GM18951 (cell line): ENCODE measurements around the gene MLXIPL.
"Not testable (repeated sequence)": the region's sequence is repeated elsewhere in the genome, so short reads cannot be mapped to it uniquely, and the experiment has no call there.

ENCODE experiments used
- POLR2A ChIP-seq: IDR thresholded peaks from 4 replicates; pipeline ENCODE4 v1.6.1; 2011; ENCODE audit warnings: mild to moderate bottlenecking; ENCODE audit not compliant: insufficient read length, insufficient read depth; ENCODE audit errors: extremely low read depth
- in situ Hi-C: fragments of 300-500 bp; cut with MboI; formaldehyde crosslinking; loops from one replicate; pipeline ENCODE4 v1.12.0; 2022; ENCODE audit warnings: low sequenced_read_pairs, mixed read lengths, inconsistent platforms; ENCODE audit not compliant: unreplicated experiment

MLXIPL gene, protein sequence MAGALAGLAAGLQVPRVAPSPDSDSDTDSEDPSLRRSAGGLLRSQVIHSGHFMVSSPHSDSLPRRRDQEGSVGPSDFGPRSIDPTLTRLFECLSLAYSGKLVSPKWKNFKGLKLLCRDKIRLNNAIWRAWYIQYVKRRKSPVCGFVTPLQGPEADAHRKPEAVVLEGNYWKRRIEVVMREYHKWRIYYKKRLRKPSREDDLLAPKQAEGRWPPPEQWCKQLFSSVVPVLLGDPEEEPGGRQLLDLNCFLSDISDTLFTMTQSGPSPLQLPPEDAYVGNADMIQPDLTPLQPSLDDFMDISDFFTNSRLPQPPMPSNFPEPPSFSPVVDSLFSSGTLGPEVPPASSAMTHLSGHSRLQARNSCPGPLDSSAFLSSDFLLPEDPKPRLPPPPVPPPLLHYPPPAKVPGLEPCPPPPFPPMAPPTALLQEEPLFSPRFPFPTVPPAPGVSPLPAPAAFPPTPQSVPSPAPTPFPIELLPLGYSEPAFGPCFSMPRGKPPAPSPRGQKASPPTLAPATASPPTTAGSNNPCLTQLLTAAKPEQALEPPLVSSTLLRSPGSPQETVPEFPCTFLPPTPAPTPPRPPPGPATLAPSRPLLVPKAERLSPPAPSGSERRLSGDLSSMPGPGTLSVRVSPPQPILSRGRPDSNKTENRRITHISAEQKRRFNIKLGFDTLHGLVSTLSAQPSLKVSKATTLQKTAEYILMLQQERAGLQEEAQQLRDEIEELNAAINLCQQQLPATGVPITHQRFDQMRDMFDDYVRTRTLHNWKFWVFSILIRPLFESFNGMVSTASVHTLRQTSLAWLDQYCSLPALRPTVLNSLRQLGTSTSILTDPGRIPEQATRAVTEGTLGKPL

DNA sequence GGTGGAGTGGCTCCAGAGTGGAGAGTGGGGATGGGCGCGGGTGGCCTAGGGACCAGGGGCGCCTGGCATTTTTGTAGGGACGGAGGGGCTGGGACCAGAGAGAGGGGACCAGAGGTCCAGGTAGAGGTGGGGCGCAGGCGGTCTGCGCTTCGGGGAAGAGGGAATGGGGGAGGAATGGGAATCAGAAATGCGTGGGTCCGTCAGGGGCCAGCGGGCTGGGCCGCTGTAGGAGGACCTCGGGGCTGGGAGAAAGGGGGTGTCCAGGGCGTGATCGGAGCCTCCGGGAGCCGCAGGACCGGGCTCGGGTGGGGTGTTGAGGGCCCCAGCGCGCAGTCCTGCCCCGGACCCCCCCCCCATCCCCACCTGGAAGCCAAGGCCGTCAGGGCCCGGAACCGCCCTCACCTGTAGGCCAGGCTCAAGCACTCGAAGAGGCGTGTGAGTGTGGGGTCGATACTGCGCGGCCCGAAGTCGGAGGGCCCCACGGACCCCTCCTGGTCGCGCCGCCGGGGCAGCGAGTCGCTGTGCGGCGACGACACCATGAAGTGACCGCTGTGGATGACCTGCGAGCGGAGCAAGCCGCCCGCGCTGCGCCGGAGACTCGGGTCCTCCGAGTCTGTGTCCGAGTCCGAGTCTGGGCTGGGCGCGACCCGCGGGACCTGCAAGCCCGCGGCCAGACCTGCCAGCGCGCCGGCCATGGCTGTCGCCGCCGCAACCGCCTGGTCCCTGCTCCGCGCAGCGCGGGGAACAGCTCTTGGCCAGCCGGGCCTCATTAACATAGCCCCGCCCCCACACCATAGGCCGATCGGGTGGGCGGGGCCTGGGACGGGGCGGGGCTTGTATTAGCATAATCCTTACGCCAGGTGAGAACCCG is at the start of gene MLXIPL:
Gene MLXIPL, minus strand, starts transcription at position 725 of the 871 bp plus-strand sequence. Its CDS starts 30 bp downstream, at position 695.
- no peak for TF ChIP-seq POLR2A

DNA sequence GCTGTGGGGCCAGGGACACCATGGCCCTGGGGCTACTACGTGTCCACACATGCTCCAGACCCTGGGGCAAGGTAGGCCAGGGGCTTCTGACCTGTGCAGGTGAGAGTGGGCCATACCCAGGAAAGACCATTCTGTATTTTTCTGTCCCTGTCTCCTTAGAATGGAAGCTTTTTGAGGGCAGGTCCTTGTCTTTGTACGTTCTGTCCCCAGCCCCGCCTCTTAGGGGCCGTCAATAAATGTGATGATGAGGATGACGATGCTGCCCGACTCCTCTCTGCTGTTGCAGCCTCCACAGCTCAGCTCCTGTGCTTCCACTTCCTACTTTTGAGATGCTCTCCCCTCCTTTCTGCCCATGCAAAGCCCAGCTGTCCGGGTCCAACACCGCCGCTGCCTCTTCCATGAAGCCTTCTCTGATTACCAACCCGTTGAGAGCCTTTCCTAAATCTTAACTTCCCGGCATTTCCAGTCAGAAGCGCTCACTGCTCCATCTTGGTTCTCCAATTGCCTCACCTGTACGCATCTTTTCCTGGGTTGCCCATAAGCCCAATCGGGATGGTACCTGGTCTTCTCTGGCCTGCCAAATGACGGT is 47.6 kb upstream of the MLXIPL start:
- in situ Hi-C loops, result no loop called here
- no peak for TF ChIP-seq POLR2A

More for the DNA sequence above, at the start of gene MLXIPL:
- in situ Hi-C loops, result loop anchor here (25.0 kb wide), 1 partner anchor 238 kb away; the partner anchor contains the start of gene TMEM270

DNA sequence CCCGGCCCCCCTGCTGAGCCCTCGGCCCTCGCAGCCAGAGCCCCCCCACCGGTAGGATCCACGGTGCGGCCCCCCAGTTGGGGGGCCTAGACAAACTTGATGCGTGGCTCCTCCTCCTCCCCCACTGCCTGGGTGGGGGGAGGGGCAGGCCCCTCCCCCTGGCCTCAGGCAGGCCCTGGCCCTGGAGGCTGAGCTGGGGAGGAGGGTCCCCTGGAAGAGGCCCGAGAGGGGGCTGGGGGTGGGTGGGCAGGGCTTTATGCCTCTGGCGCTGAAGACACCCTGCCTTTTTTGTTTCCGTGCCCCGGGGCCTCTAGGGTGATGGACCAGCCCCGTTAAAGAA is 47.0 kb upstream of the MLXIPL start:
- TF ChIP-seq POLR2A, result no peak
- in situ Hi-C loops, result no loop called here

DNA sequence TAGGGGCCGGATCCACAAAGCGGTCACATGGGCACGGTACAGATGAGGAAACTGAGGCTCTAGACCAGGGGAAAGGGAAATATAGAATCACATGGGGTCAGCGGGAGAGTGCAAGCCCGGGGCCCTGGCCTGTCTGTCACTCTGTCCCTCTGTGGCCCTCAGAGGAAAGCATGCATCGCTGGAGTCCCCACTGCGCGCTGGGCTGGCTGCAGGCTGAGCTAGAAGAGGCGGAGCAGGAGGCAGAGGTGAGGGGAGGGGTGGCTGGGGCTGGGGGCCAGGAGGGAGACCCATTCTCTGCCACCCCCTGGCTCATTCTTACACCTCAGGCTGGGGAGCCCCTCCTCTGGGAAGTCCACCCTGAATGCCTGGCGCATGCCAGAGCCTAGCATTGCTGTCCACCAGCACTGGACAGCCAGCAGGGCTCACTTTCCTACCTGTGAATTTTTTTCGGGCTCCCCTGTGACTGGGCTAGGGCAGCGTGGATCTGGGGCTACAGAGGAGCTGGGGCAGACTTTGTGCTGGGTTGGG is 45.6 kb upstream of the MLXIPL start:
- in situ Hi-C loops, result no loop called here
- TF ChIP-seq POLR2A, result no peak

DNA sequence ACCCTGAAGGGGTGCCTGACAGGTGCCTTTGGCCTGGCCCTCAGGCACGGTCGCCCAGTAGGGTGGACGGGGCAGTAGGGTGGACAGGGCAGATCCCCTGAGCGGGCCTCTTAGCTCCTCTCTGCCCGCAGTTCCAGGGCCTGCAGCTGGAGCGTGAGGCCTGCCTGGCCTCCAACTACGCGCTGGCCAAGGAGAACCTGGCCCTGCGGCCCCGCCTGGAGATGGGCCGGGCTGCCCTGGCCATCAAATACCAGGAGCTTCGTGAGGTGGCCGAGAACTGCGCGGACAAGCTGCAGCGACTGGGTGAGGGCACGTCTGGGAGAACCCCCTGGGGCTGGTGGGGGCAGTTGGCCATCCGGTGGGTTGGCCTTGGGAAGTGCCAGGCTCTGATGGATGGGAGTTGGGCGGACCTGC is 45.0 kb upstream of the MLXIPL start:
- in situ Hi-C loops, result no loop called here
- no peak for TF ChIP-seq POLR2A

DNA sequence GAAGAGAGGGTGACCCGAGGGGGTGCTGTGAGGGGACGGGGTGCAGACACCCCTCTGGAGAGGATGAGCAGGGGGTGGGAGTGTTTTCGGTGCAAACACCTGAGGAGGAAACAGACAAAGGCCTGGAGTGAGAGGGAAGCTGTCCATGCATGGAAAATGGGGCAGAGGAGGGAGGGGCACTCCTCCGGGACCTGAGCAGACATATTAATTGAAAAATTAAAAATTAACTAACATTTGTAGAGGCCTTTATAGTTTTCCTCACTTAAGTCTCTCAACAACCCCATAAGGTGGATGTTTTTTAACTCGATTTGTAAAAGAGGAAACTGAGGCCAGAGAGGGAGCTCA is 44.5 kb upstream of the MLXIPL start:
- no peak for TF ChIP-seq POLR2A
- in situ Hi-C loops, result no loop called here

DNA sequence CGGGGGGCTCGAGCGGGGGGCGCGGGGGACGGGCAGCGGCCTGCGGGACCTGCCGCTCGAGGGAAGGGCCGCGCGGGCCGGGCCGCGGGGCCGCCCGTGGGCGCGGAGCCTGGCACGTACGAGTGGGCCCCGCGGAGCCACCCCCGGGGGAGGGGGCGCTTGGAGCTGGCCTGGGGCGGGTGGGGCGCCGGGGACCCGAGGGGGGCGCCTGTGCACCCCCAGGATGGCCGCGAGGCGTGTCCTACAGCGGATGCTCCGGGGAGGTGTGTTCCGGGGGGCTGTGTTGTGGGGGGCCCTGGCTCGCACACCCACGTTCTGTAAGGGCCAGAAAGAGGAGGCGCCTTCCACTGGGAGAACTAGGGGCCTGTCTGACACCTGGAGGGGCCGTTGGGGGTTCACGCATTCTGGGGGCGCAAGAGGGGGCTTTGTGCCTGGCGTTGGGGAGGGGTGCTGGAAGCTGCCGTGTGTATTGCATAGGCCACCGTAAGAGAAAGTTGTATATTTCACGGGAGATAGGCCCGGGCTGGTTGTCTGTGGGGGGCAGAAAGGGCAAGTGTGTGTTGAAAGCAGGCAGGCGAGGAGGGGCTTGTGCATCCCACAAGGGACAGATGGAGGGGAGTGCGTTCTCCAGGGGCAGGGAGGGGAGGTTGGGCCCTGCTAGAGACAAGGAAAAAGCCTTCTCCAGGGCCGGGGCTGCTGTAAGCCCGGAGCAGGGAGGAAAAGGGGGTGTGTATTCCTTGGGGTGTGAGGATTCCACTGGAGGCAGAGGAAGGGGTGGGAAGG is 44.0 kb upstream of the MLXIPL start:
- no peak for TF ChIP-seq POLR2A
- in situ Hi-C loops, result no loop called here

DNA sequence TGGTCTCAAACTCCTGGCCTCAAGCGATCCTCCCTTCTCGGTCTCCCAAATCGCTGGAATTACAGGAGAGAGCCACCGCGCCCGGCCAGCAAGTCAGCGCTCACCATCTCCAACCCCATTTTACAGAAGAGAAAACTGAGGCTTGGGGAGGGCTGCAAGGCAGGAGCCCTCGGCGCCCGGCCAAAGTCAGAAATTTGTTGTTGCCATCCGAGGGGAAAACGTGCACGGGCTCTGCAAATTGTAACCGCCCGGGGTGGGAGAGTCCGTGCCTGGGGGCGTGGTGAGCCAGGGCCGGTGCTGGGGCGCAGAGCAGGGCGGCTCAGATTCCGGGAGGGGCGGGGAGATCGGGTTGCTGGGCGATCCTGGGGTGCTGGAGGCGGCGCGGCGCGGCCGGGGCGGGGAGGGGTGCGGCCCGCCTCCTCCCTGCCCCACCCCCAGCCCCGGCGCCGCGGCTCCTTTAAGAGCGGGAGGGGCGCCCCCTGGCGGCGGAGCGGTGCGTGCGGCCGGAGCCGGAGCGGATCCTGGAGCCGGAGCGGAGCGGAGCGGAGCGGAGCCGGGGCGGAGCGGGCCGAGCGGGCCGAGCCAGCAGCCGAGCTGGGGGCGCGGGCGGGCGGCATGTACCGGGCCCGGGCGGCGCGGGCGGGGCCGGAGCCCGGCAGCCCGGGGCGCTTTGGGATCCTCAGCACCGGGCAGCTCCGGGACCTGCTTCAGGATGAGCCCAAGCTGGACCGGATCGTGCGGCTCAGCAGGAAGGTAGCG is 43.2 kb upstream of the MLXIPL start, which contains the start of gene VPS37D:
Gene VPS37D, plus strand, starts transcription at position 488 of the 759 bp plus-strand sequence. Its CDS starts 128 bp downstream, at position 616.
- in situ Hi-C loops, result no loop called here
- no peak for TF ChIP-seq POLR2A

DNA sequence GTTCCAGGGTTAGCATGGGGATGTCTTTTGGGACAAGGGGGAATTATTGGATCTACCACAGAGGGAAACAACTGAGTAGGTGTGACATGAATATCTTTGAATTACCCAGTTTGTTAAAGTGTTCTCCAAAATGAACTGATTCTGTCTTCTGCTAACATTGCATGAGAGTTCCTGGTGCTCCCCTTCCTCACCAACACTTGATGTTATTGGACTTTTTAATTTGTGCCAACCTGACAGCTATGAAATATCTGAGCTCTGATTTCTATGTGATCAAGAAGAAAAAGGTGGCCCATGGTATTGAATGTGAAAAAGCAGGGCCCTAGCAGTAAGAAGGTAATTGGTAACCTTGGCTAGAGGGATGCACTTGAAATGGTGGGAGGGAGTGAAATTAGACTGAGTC is 38.7 kb upstream of the MLXIPL start:
- TF ChIP-seq POLR2A, result no peak
- in situ Hi-C loops, result no loop called here

DNA sequence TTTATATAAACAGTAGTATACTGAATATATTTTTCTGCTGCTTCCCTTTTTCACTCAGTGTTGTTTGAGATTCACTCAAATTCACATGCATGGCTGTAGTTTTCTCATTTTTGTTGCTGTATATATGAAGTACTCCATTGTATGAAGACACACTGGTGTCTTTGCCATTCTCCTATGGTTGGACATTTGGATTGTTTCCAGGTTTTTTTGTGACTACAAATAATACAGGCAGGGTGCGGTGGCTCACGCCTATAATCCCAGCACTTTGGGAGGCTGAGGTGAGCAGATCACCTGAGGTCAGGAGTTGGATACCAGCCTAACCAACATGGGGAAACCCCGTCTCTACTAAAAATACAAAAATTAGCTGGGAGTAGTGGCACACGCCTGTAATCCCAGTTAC is 36.3 kb upstream of the MLXIPL start:
- in situ Hi-C loops, result not testable (repeated sequence)

DNA sequence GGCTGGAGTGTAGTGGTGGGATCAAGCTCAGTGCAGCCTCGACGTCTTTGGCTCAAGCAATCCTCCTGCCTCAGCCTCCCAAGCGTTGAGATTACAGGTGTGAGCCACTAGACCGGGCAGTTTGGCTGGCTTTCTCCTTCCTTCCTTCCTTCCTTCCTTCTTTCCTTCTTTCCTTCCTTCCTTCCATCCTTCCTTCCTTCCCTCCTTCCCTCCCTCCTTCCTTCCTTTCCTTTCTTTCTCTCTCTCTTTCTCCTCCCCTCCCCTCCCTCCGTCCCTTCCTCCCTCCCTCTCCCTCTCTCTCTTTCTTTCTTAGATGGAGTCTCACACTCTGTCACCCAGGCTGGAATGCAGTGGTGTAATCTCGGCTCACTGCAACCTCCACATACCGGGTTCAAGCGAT is 35.7 kb upstream of the MLXIPL start:
- no peak for TF ChIP-seq POLR2A
- in situ Hi-C loops, result no loop called here

DNA sequence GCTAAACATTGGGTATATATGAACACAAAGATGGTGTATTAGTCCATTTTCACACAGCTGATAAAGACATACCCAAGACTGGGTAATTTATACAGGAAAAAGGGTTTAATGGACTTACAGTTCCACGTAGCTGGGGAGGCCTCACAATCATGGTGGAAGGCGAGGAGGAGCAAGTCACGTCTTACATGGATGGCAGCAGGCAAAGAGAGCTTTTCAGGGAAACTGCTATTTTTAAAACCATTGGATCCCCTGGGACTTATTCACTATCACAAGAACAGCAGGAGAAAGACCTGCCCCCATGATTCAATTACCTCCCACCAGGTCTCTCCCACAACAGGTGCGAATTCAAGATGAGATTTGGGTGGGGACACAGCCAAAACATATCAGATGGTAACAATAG is 31.0 kb upstream of the MLXIPL start:
- in situ Hi-C loops, result not testable (repeated sequence)
